Activated B cell treated with CpG ODN at 0.5 μM for 24 hours (primary cell): Measurements from ENCODE around the gene GRIP2. TPM values are rescaled to one million over a fixed set of nuclear protein-coding genes. Genes with fewer than 3 reads are reported as not detected.
A peak's percentile ranks its signal among the peaks of the same experiment; 100 is the strongest.

Source experiments
- ATAC-seq: fragments of 200-7000 bp; cut with Tn5 transposase; one replicate; pipeline ENCODE4 v1.10.0; 2021; ENCODE audit warnings: low read depth, mild to moderate bottlenecking, moderate library complexity
- CTCF ChIA-PET: fragments of 350-600 bp; sonication (Branson Sonifier 250); formaldehyde crosslinking; loops from one replicate; lab custom pipeline; 2021; ENCODE audit warnings: antibody characterized with exemption; lab: Charles Lee
- POLR2A ChIA-PET: fragments of 350-600 bp; sonication (Branson Sonifier 250); formaldehyde crosslinking; loops from one replicate; lab custom pipeline; 2021; ENCODE audit warnings: antibody characterized with exemption; lab: Charles Lee
- DNase-seq: peaks from one replicate; pipeline ENCODE4 v3.0.0; 2022
- H3K27ac Mint-ChIP-seq: one replicate; pipeline ENCODE4 v1.8.0; 2020; ENCODE audit warnings: mixed read lengths
- H3K27me3 Mint-ChIP-seq: one replicate; pipeline ENCODE4 v1.8.0; 2021; ENCODE audit warnings: mixed read lengths
- H3K36me3 Mint-ChIP-seq: one replicate; pipeline ENCODE4 v1.8.0; 2021; ENCODE audit warnings: low read depth, mixed read lengths
- H3K4me1 Mint-ChIP-seq: one replicate; pipeline ENCODE4 v1.8.0; 2021; ENCODE audit warnings: mixed read lengths
- H3K4me3 Mint-ChIP-seq: one replicate; pipeline ENCODE4 v1.8.0; 2020; ENCODE audit warnings: mild to moderate bottlenecking, mixed read lengths
- H3K9me3 Mint-ChIP-seq: one replicate; pipeline ENCODE4 v1.8.0; 2020; ENCODE audit warnings: mixed read lengths
- intact Hi-C: fragments of 100-400 bp; cut with micrococcal nuclease; formaldehyde crosslinking; loops from one replicate; pipeline ENCODE4 v1.15.1; 2024
- total RNA-seq: library from RNA; stranded (reverse); gene quantifications from 2 replicates; pipeline ENCODE4 v1.2.3, GENCODE V29; 2022
- TF ChIP-seq, protein P1 (sequence below): fragments of 200-600 bp; IDR thresholded peaks from one replicate; pipeline ENCODE4 v1.8.0; 2022; ENCODE audit warnings: antibody characterized with exemption, mild to moderate bottlenecking

GRIP2 gene
- total RNA-seq, 1 donor from 2014 or later = not detected

DNA sequence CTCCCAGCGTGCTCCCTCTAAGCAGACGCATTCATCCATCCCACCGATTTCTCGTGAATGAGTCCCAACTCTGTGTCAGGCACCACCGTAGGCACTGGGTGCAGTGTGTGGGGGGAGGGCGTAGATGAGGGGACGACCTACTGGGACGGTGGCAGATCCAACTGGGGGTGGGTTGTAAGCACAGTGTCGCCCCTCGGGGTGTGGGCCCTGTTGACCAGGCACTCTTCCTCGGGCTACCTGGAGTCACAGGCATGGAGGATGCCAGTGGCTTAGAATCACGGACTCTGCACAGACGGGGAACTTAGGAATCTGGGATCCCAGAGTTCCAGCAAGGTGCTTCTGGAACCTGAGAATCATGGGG, 71.5 kb downstream of the GRIP2 start:
- TF ChIP-seq, protein P1, sequence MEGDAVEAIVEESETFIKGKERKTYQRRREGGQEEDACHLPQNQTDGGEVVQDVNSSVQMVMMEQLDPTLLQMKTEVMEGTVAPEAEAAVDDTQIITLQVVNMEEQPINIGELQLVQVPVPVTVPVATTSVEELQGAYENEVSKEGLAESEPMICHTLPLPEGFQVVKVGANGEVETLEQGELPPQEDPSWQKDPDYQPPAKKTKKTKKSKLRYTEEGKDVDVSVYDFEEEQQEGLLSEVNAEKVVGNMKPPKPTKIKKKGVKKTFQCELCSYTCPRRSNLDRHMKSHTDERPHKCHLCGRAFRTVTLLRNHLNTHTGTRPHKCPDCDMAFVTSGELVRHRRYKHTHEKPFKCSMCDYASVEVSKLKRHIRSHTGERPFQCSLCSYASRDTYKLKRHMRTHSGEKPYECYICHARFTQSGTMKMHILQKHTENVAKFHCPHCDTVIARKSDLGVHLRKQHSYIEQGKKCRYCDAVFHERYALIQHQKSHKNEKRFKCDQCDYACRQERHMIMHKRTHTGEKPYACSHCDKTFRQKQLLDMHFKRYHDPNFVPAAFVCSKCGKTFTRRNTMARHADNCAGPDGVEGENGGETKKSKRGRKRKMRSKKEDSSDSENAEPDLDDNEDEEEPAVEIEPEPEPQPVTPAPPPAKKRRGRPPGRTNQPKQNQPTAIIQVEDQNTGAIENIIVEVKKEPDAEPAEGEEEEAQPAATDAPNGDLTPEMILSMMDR = no peak
- Mint-ChIP-seq H3K27ac (no peak overlapping the region), H3K4me1 (peaks cover 7% of the 10 kb centered on the region), H3K36me3 (peaks cover 90% of the 10 kb centered on the region), H3K4me3 (no peak overlapping the region), H3K27me3 (no peaks in the 10 kb centered on the region), H3K9me3 (no peaks in the 10 kb centered on the region)
- ATAC-seq = no peak
- ChIA-PET POLR2A (interaction anchor here (0.6 to 1.2 kb wide), 3 partner anchors 28 to 67 kb away, joined by 4 to 6 read pairs (median 4); partner anchors contain the start of gene SLC6A6), CTCF (interaction anchor here (0.7 to 4.3 kb wide), 11 partner anchors 8 to 270 kb away, joined by 3 to 52 read pairs (median 10); partner anchors contain the start of gene SLC6A6)
- no peak for DNase-seq
- intact Hi-C loops = loop anchor here (1.0 to 5.0 kb wide), 7 partner anchors 36 to 811 kb away; partner anchors contain the start of gene SLC6A6

DNA sequence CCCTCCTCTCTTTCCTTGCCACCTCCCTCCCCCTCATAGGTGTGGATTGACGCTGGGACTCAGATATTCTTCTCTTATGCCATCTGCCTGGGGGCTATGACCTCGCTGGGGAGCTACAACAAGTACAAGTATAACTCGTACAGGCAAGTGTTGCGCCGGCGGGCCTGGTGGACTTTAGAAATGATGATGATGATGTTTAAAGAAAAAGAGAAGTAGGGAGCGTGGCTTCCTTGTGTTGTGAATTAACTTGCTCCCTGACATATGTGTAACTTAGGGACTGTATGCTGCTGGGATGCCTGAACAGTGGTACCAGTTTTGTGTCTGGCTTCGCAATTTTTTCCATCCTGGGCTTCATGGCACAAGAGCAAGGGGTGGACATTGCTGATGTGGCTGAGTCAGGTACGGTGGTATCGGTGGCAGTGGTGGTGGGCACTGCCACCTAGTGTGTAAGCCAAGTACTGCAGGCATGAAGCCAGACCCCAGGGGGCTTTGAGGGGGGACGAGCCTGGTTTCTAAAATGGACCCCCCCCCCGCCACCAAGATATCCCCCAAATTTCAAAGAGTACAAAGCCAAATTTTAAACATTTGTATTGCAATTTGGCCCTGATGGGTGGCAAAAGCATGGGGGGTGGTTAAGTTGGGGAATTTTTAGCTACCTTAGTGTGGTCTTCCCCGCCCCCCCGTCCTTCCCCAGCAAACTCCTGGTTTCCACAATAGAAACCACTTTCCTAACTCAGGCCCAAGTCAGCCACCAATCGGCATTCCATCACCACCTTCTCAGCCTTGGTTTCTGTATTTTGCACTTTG, 72.1 kb downstream of the GRIP2 start:
- peaks cover 90% of the 10 kb centered on the region for H3K36me3 Mint-ChIP-seq
- intact Hi-C loops = loop anchor here (1.0 to 5.0 kb wide), 7 partner anchors 36 to 811 kb away; partner anchors contain the start of gene SLC6A6
- ChIA-PET POLR2A (interaction anchor here (0.6 to 1.5 kb wide), 4 partner anchors 27 to 66 kb away, joined by 4 to 6 read pairs (median 5); partner anchors contain the start of gene SLC6A6), CTCF (interaction anchor here (0.7 to 4.3 kb wide), 15 partner anchors 8 to 269 kb away, joined by 3 to 52 read pairs (median 4); partner anchors contain the start of gene SLC6A6)
- H3K9me3 Mint-ChIP-seq = no peaks in the 10 kb centered on the region
- no peaks in the 10 kb centered on the region for H3K27me3 Mint-ChIP-seq
- H3K4me3 Mint-ChIP-seq = no peak overlapping the region
- TF ChIP-seq, protein P1 = peak; percentile 60
- ATAC-seq (peak; percentile 68), DNase-seq (peak; percentile 40)
- no peak overlapping the region for H3K27ac Mint-ChIP-seq
- peaks cover 7% of the 10 kb centered on the region for H3K4me1 Mint-ChIP-seq

DNA sequence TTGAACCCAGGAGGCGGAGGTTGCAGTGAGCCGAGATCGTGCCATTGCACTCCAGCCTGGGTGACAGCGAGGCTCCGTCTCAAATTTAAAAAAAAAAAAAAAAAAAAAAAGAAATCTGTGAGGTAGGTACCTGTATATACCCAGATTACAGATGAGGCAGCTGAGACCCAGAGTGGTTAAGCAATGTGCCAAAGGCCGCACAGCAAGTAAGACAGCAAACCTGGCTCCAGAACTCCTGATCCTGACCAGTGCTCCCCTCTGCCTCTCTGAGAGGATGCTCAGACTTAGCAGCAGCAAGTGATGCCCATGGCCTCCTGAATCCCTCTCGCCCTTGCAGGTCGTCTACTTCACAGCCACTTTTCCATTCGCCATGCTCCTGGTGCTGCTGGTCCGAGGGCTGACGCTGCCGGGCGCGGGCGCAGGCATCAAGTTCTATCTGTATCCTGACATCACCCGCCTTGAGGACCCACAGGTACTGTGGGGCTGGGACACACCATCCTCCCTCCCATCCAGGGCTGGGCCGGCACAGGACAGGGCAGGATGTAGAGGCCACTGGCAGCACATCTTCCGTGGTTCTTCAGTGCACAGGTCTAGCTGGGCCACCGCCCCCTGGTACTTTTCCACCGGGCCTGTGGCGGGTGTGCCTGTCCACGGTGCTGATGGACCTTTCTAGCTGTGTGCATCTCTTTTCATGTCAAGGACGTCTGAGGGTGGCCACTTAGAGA, 73.8 kb downstream of the GRIP2 start:
- peaks cover 7% of the 10 kb centered on the region for H3K4me1 Mint-ChIP-seq
- H3K9me3 Mint-ChIP-seq = no peaks in the 10 kb centered on the region
- H3K36me3 Mint-ChIP-seq = peaks cover 89% of the 10 kb centered on the region
- DNase-seq = no peak
- ChIA-PET CTCF (interaction anchor here (1.1 to 4.3 kb wide), 8 partner anchors 10 to 263 kb away, joined by 3 to 52 read pairs (median 10); partner anchors contain the start of gene SLC6A6), POLR2A (interaction anchor here (0.7 kb wide), 1 partner anchor 337 kb away, joined by 5 read pairs; no protein-coding TSS in a partner anchor)
- H3K27me3 Mint-ChIP-seq = no peaks in the 10 kb centered on the region
- no peak overlapping the region for H3K4me3 Mint-ChIP-seq
- ATAC-seq = no peak
- H3K27ac Mint-ChIP-seq = no peak overlapping the region
- intact Hi-C loops = loop anchor here (5.0 kb wide), 1 partner anchor 809 kb away; no protein-coding TSS in a partner anchor
- TF ChIP-seq, protein P1 = no peak

DNA sequence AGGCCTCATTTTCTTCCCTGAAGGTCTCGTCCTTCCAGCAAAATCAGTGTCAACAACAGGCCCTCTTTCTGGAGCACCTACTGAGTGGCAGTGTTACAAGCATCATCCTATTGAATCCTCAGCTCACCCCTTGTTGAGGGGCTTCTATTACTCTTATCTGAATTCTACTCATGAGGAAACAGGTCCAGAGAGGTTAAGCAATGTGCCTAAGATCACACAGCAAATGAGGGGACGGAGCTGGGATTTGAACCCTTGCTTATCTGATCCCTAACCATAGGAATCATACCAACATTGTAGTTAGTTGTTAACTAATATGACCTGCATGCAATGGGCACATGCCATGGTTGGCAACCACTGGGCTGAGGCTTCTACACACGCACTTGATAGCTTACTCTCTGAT, 74.7 kb downstream of the GRIP2 start:
- CTCF ChIA-PET = interaction anchor here (0.5 to 4.3 kb wide), 5 partner anchors 39 to 262 kb away, joined by 3 to 52 read pairs (median 6); partner anchors contain the start of gene SLC6A6
- H3K36me3 Mint-ChIP-seq = peaks cover 92% of the 10 kb centered on the region
- intact Hi-C loops = loop anchor here (5.0 kb wide), 1 partner anchor 808 kb away; no protein-coding TSS in a partner anchor

More for the DNA sequence above, 74.7 kb downstream of the GRIP2 start:
- ATAC-seq (no peak), DNase-seq (no peak)
- Mint-ChIP-seq H3K27me3 (no peaks in the 10 kb centered on the region), H3K27ac (no peak overlapping the region), H3K4me3 (no peak overlapping the region), H3K4me1 (peaks cover 11% of the 10 kb centered on the region), H3K9me3 (no peaks in the 10 kb centered on the region)
- TF ChIP-seq, protein P1 = no peak
- POLR2A ChIA-PET = interaction anchor here (0.7 kb wide), 1 partner anchor 336 kb away, joined by 5 read pairs; no protein-coding TSS in a partner anchor
